K562 (cell line): ENCODE measurements around the gene AKNA. TPM values are rescaled to one million over a fixed set of nuclear protein-coding genes. Genes with fewer than 3 reads are reported as not detected.

Experiments used
- ATAC-seq: fragments of 200-7000 bp; cut with Tn5 transposase; 3 replicates; pipeline ENCODE4 v1.9.1; 2020; ENCODE audit warnings: moderate library complexity
- BruUV-seq: library from RNA; stranded (reverse); fragments of 400-500 nt; replicated peaks from 2 replicates; lab custom pipeline; 2021; lab: Mats Ljungman, UMichigan
- CTCF ChIA-PET: fragments of 300-600 bp; formaldehyde crosslinking; extraction: SDS; loops from one replicate; lab custom pipeline; 2021; ENCODE audit warnings: low intra/inter-chr PET ratio; lab: Yijun Ruan, JAX
- POLR2A ChIA-PET: fragments of 300-600, 350-650 bp; sonication (Branson Sonifier 250); formaldehyde crosslinking; extraction: SDS; loops from one replicate; lab custom pipeline; 2021; ENCODE audit warnings: antibody characterized with exemption, inconsistent platforms; lab: Yijun Ruan, JAX
- DNase-seq, 4 experiments: peaks; one replicate each; pipeline versions ENCODE4 v3.0.0 to v3.0.0-alpha.2; 2011 to 2018; ENCODE audit warnings: low spot score in 3 of 4, mixed read lengths in 3 of 4; ENCODE audit errors: extremely low read depth in 1 of 4
- FAIRE-seq: peaks from 2 replicates; lab custom pipeline; 2011; peaks lifted over from hg19 to GRCh38; lab: Jason Lieb, UNC
- H2AFZ ChIP-seq: 2 replicates; pipeline ENCODE4 v1.6.0; 2011; ENCODE audit warnings: low read depth, low read length, control low read depth, inconsistent platforms
- H3K27ac ChIP-seq: fragments of 200-600 bp; 3 replicates; pipeline ENCODE4 v1.8.0; 2011; ENCODE audit warnings: low read depth, mild to moderate bottlenecking, control low read depth, inconsistent platforms, low read length, moderate library complexity, mixed read lengths; ENCODE audit errors: extremely low read depth
- H3K27me3 ChIP-seq, 2 experiments: fragments of 300-600 bp in 1 of 2; 2 replicates in 1 of 2; 3 replicates in 1 of 2; pipeline versions ENCODE4 v1.6.0 to v1.8.0; 2011; ENCODE audit warnings: inconsistent platforms in 2 of 2, low read length in 2 of 2, mild to moderate bottlenecking in 1 of 2, mixed read lengths in 1 of 2, moderate library complexity in 1 of 2; ENCODE audit not compliant: control insufficient read depth in 2 of 2, insufficient read depth in 2 of 2
- H3K36me3 ChIP-seq: fragments of 300-600 bp; 3 replicates; pipeline ENCODE4 v1.8.0; 2011; ENCODE audit warnings: mild to moderate bottlenecking, low read length, inconsistent platforms; ENCODE audit not compliant: control insufficient read depth, insufficient read depth
- H3K4me1 ChIP-seq, 2 experiments: fragments of 200-600 bp in 1 of 2; replicated peaks in 1 of 2; 2 replicates in 1 of 2; 3 replicates in 1 of 2; pipeline versions ENCODE4 v1.5.1 to v1.8.0; 2011; ENCODE audit warnings: inconsistent platforms in 2 of 2, low read length in 2 of 2, mild to moderate bottlenecking in 1 of 2, mixed read lengths in 1 of 2, moderate library complexity in 1 of 2; ENCODE audit not compliant: control insufficient read depth in 2 of 2, insufficient read depth in 2 of 2
- H3K4me2 ChIP-seq: 2 replicates; pipeline ENCODE4 v1.6.1; 2011; ENCODE audit warnings: low read length, control low read depth, inconsistent platforms, mixed read lengths; ENCODE audit not compliant: insufficient read depth
- H3K4me3 ChIP-seq: fragments of 200-600 bp; sonication (generic), shearing (Covaris generic); 2 replicates; pipeline ENCODE4 v1.5.1; 2016; ENCODE audit warnings: control low read depth, inconsistent platforms
- H3K79me2 ChIP-seq: fragments of 200-600 bp; 3 replicates; pipeline ENCODE4 v1.8.0; 2011; ENCODE audit warnings: low read length, inconsistent platforms; ENCODE audit not compliant: control insufficient read depth, insufficient read depth
- H3K9ac ChIP-seq, 2 experiments: 2 replicates each; pipeline versions ENCODE4 v1.6.0 to v1.6.1; 2011; ENCODE audit warnings: low read depth in 2 of 2, low read length in 2 of 2, control low read depth in 1 of 2, inconsistent platforms in 1 of 2, mild to moderate bottlenecking in 1 of 2, mixed read lengths in 1 of 2; ENCODE audit not compliant: insufficient read depth in 1 of 2
- H3K9me1 ChIP-seq: one replicate; pipeline ENCODE4 v1.6.0; 2011; ENCODE audit warnings: inconsistent platforms, mild to moderate bottlenecking, low read length, moderate library complexity; ENCODE audit not compliant: control insufficient read depth, insufficient read depth
- H3K9me3 ChIP-seq: replicated peaks from 2 replicates; pipeline ENCODE4 v1.5.1; 2011; ENCODE audit warnings: low read depth, low read length, inconsistent platforms; ENCODE audit not compliant: control insufficient read depth, insufficient read depth
- H4K20me1 ChIP-seq: replicated peaks from 2 replicates; pipeline ENCODE4 v1.6.1; 2011; ENCODE audit warnings: low read length, inconsistent platforms, mixed read lengths; ENCODE audit not compliant: control insufficient read depth, insufficient read depth
- C11orf30 ChIP-seq: fragments of 450-650 bp; IDR thresholded peaks from 2 replicates; pipeline ENCODE4 v1.6.1; 2016; ENCODE audit warnings: low read depth, mild to moderate bottlenecking
- CAMTA2 ChIP-seq: fragments of 250-450 bp; sonication (Bioruptor Pico); conservative IDR thresholded peaks from 2 replicates; pipeline ENCODE4 v1.5.1; 2022
- ETV5 ChIP-seq: sonication (generic); formaldehyde crosslinking; IDR thresholded peaks from 2 replicates; pipeline ENCODE4 v1.4.0; 2020; ENCODE audit warnings: low read depth, mild to moderate bottlenecking, missing genetic modification reagents
- MCM7 ChIP-seq, 2 experiments: fragments of 450-650 bp; IDR thresholded peaks; 2 replicates each; pipeline ENCODE4 v1.6.1; 2016 to 2018
- PCBP2 ChIP-seq: fragments of 200-400 bp; formaldehyde crosslinking; IDR thresholded peaks from 2 replicates; pipeline ENCODE4 v1.6.1; 2018; ENCODE audit warnings: low read length, low read depth, mild to moderate bottlenecking, moderate library complexity; ENCODE audit not compliant: poor library complexity, severe bottlenecking
- RFX5 ChIP-seq: IDR thresholded peaks from 2 replicates; pipeline ENCODE4 v1.6.1; 2011; ENCODE audit warnings: low read depth, mild to moderate bottlenecking, improper control_type of control experiment, low read length
- SPI1 ChIP-seq: IDR thresholded peaks from 2 replicates; pipeline ENCODE4 v1.6.1; 2011; ENCODE audit warnings: low read depth, low read length, control low read depth, borderline replicate concordance
- ZFX ChIP-seq: sonication (generic); formaldehyde crosslinking; IDR thresholded peaks from 2 replicates; pipeline ENCODE4 v1.8.0; 2022; ENCODE audit warnings: mild to moderate bottlenecking, missing genetic modification reagents, moderate library complexity
- ZNF436 ChIP-seq: fragments of 250-450, 450-650 bp; sonication (Bioruptor Pico); formaldehyde crosslinking; IDR thresholded peaks from 2 replicates; pipeline ENCODE4 v1.7.0; 2020; ENCODE audit warnings: mild to moderate bottlenecking
- WGBS: fragments of 100-300 bp; shearing (Covaris generic); methylation state at CpG from one replicate; pipeline ENCODE4 v1.1.6; 2016; ENCODE audit warnings: low coverage, mixed read lengths; ENCODE audit not compliant: insufficient coverage; ENCODE audit errors: missing lambda C conversion rate; 5-methylcytosine and 5-hydroxymethylcytosine counted together
- in situ Hi-C: fragments of 300-500 bp; cut with MboI; formaldehyde crosslinking; loops from 4 replicates; pipeline ENCODE4 v1.15.0; 2018; ENCODE audit warnings: inconsistent platforms, mixed read lengths
- intact Hi-C: fragments of 100-400 bp; cut with micrococcal nuclease; formaldehyde crosslinking; loops from 2 replicates; pipeline ENCODE4 v1.14.2; 2022
- polyA plus RNA-seq, 8 experiments: library from polyadenylated mRNA; depleted of rRNA in 4 of 8; stranded (reverse) in 5 of 8; unstranded in 3 of 8; fragments of >200 nt; fragmentation: Nextera tagmentation in 2 of 8; fragmentation: Illumina TruSeq in 1 of 8; extraction: Ambion mirVana in 2 of 8; extraction: Trizol in 1 of 8; gene quantifications; 2 replicates each; pipeline versions ENCODE4 v1.2.1 to v1.2.3, GENCODE V29; 2011 to 2014; ENCODE audit warnings: inconsistent platforms in 1 of 8, missing spikeins in 1 of 8
- total RNA-seq, 7 experiments: library from RNA; depleted of rRNA in 6 of 7; stranded (reverse); fragments of >200 nt in 6 of 7; fragmentation: Illumina TruSeq in 2 of 7; extraction: Trizol in 2 of 7; gene quantifications; 2 replicates each; pipeline versions ENCODE4 v1.2.1 to v1.2.3, GENCODE V29; 2011 to 2021; ENCODE audit warnings: low replicate concordance in 1 of 7
- TF ChIP-seq, protein P1 (sequence below): sonication (generic); formaldehyde crosslinking; IDR thresholded peaks from 2 replicates; pipeline ENCODE4 v1.8.0; 2022; ENCODE audit warnings: missing genetic modification reagents, mild to moderate bottlenecking, moderate library complexity, borderline replicate concordance

AKNA gene
- total and polyA plus RNA-seq, 9 of the 15 experiments (the other 6 are each of a cell fraction or from before 2014, with no cell fraction given): 0.29 to 20.5 (median 3.9) TPM

DNA sequence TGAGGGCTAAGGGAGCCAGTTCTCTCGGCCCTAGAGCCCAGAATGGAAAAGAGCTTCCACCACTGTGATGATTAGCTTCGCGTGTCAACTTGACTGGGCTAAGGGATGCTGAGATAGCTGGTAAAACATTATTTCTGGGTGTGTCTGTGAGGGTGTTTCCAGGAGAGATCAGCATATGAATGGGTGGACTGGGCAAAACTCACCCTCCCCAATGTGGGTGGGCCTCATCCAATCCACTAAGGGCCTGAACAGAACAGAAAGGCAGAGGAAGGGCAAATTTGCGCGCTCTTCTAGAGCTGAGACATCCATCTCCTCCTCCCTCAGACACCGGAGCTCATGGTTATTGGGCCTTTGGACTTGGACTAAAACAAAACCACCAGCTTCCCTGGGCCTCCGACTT, 20.9 kb upstream of the AKNA start:
- Histone ChIP-seq H2AFZ (no peak overlapping the region), H3K4me1 (no peaks in the 10 kb centered on the region; a peak in 2 of 5 replicates), H3K9me1 (no peaks in the 10 kb centered on the region), H4K20me1 (peaks cover 7% of the 10 kb centered on the region; the same call in 1 of the 2 replicates), H3K4me2 (no peak overlapping the region), H3K4me3 (no peak overlapping the region), H3K27me3 (peaks cover 0 to 5% of the 10 kb centered on the region in 2 experiments; a peak in 1 of 5 replicates), H3K9ac (no peak overlapping the region), H3K79me2 (no peaks in the 10 kb centered on the region), H3K9me3 (no peaks in the 10 kb centered on the region), H3K36me3 (no peaks in the 10 kb centered on the region), H3K27ac (no peak overlapping the region)
- 26% methylated on average over 6 of the region's 7 CpGs for WGBS
- in situ Hi-C loops (loop anchor here (10.0 kb wide), 1 partner anchor 506 kb away; no protein-coding TSS in a partner anchor), intact Hi-C loops (no loop called here)
- TF ChIP-seq C11orf30 (no peak), MCM7 (IDR thresholded peaks at IDR 0.05) (no peak), ETV5 (no peak)
- TF ChIP-seq, protein P1, sequence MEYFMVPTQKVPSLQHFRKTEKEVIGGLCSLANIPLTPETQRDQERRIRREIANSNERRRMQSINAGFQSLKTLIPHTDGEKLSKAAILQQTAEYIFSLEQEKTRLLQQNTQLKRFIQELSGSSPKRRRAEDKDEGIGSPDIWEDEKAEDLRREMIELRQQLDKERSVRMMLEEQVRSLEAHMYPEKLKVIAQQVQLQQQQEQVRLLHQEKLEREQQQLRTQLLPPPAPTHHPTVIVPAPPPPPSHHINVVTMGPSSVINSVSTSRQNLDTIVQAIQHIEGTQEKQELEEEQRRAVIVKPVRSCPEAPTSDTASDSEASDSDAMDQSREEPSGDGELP (CRISPR knock-in tag): no peak
- ATAC-seq (no peak), DNase-seq (no peak), FAIRE-seq (no peak)
- no TSS peak for BruUV-seq
- ChIA-PET CTCF (no interaction called here), POLR2A (interaction anchor here (0.6 to 1.4 kb wide), 5 partner anchors 11 to 245 kb away, joined by 3 to 4 read pairs (median 3); no protein-coding TSS in a partner anchor)

DNA sequence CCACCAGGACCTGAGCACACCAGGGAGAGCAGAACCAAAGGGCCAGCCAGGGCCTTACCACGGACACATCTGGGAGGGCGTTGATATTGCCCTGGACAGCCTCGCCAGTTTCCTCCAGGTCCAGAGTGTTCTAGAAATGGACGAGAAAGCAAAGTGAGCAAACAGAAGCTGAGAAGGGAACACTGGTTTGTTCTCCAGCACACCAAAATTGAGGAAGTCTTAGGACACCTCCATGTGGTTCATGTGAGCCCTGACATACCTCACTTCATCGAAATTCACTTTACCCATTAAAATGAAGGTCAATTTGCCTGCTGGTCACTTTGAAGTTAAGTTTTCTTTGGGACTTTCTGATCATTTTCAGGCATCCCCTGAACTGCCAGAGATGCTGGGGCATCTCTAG, 20.1 kb upstream of the AKNA start:
- Histone ChIP-seq H3K36me3 (no peaks in the 10 kb centered on the region), H3K4me3 (no peak overlapping the region), H3K27me3 (peaks cover 0 to 5% of the 10 kb centered on the region in 2 experiments; a peak in 1 of 5 replicates), H2AFZ (no peak overlapping the region), H3K9ac (no peak overlapping the region), H3K4me1 (no peaks in the 10 kb centered on the region; a peak in 2 of 5 replicates), H3K9me1 (no peaks in the 10 kb centered on the region), H3K79me2 (no peaks in the 10 kb centered on the region), H3K9me3 (no peaks in the 10 kb centered on the region), H3K27ac (no peak overlapping the region), H4K20me1 (peaks cover 7% of the 10 kb centered on the region; the same call in 1 of the 2 replicates), H3K4me2 (no peak overlapping the region)
- POLR2A ChIA-PET: interaction anchor here (0.6 to 2.7 kb wide), 4 partner anchors 11 to 245 kb away, joined by 3 to 10 read pairs (median 4); no protein-coding TSS in a partner anchor
- CTCF ChIA-PET: no interaction called here
- 22% methylated on average over 5 of the region's 5 CpGs for WGBS
- no peak for FAIRE-seq
- TF ChIP-seq RFX5: no peak
- TF ChIP-seq ZNF436 (CRISPR knock-in tag): no peak
- no peak for TF ChIP-seq CAMTA2 (CRISPR knock-in tag)
- TF ChIP-seq PCBP2: no peak
- peak; percentile 46; the same call in 1 of the 2 replicates for TF ChIP-seq SPI1
- no peak for TF ChIP-seq ZFX (CRISPR knock-in tag)
- intact Hi-C loops (no loop called here), in situ Hi-C loops (loop anchor here (10.0 kb wide), 1 partner anchor 507 kb away; no protein-coding TSS in a partner anchor)
- ATAC-seq: no peak
- DNase-seq: no peak
- BruUV-seq: no TSS peak
